Prostate gland (tissue), 2 donors: Measurements from ENCODE around the gene PCED1A. TPM values are rescaled to one million over a fixed set of nuclear protein-coding genes. Genes with fewer than 3 reads are reported as not detected.
A peak's percentile ranks its signal among the peaks of the same experiment; 100 is the strongest.

Source experiments
- DNase-seq: peaks from one replicate; pipeline ENCODE4 v3.0.0-alpha.2; 2019; ENCODE audit warnings: low spot score
- H3K27ac ChIP-seq, 2 donors: fragments of 200-600 bp; sonication (generic); 2 replicates each; pipeline ENCODE4 v1.5.1; 2017 to 2019
- H3K27me3 ChIP-seq: fragments of 200-600 bp; sonication (generic); replicated peaks from 2 replicates; pipeline ENCODE4 v1.5.1; 2019; ENCODE audit not compliant: insufficient read depth
- H3K36me3 ChIP-seq, 2 donors: fragments of 200-600 bp; sonication (generic); 1 replicate in 1 of 2; 2 replicates in 1 of 2; pipeline versions ENCODE4 v1.5.1 to v1.8.1; 2017 to 2019
- H3K4me1 ChIP-seq: fragments of 200-600 bp; sonication (generic); replicated peaks from 2 replicates; pipeline ENCODE4 v1.5.1; 2019
- H3K4me3 ChIP-seq, 2 donors: fragments of 200-600 bp; sonication (generic); 2 replicates each; pipeline ENCODE4 v1.5.1; 2017 to 2019
- H3K9me3 ChIP-seq: fragments of 200-600 bp; sonication (generic); 2 replicates; pipeline ENCODE4 v1.5.1; 2017
- POLR2A ChIP-seq: fragments of 450-650 bp; IDR thresholded peaks from one replicate; pipeline ENCODE4 v1.6.1; 2016; ENCODE audit warnings: antibody characterized with exemption, mild to moderate bottlenecking
- POLR2AphosphoS5 ChIP-seq: sonication (generic); formaldehyde crosslinking; IDR thresholded peaks from one replicate; pipeline ENCODE4 v1.6.1; 2017; ENCODE audit warnings: antibody characterized with exemption
- WGBS: methylation state at CpG from one replicate; pipeline ENCODE4 v1.1.5; 2018; 5-methylcytosine and 5-hydroxymethylcytosine counted together
- intact Hi-C: fragments of 100-400 bp; cut with DNase I; formaldehyde crosslinking; loops from one replicate; pipeline ENCODE4 v1.14.2; 2022
- total RNA-seq, 2 donors: library from RNA; depleted of rRNA; stranded (reverse); fragments of >200 nt; gene quantifications; one replicate each; pipeline ENCODE4 v1.1.0, GENCODE V29; 2016
- TF ChIP-seq, protein P1 (sequence below), 4 experiments: fragments of 200-600 bp in 2 of 4; fragments of 450-650 bp in 2 of 4; sonication (generic) in 2 of 4; IDR thresholded peaks; 1 replicate in 3 of 4; 2 replicates in 1 of 4; pipeline ENCODE4 v1.5.1; 2016 to 2019; ENCODE audit warnings: antibody characterized with exemption in 4 of 4, mild to moderate bottlenecking in 2 of 4, moderate library complexity in 2 of 4

PCED1A gene
- total RNA-seq, 2 donors from 2014 or later: 54.8 to 58.1 TPM

DNA sequence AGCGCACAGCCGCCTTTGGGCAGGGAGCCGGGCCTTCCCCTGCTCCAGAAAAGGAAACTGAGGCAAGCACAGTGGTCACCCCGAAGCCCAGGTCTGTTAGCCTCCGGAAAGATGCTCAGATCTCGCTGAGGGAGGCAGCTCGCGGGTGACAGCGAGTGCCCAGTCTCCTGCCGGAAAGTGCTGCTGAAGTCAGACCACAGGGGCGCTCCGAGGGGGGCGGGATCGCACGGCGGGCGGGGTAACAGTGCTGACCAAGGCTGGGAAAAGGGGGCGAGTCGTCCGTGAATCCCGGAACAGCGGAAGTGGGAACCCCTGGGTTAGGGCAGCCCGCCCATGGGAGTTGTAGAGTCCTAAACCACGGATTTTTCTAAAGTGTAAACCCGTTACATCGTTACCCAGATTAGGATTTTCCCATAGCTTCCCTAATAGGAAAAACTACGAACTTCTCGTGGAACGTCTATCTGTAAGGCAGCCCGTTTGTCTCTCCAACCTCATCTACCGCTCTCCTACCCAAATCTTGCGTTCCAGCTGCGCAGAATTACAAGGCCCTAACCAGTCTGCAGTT is 594 bp upstream of the PCED1A start:
- WGBS: 6% methylated on average over 33 of the region's 33 CpGs
- TF ChIP-seq, protein P1, sequence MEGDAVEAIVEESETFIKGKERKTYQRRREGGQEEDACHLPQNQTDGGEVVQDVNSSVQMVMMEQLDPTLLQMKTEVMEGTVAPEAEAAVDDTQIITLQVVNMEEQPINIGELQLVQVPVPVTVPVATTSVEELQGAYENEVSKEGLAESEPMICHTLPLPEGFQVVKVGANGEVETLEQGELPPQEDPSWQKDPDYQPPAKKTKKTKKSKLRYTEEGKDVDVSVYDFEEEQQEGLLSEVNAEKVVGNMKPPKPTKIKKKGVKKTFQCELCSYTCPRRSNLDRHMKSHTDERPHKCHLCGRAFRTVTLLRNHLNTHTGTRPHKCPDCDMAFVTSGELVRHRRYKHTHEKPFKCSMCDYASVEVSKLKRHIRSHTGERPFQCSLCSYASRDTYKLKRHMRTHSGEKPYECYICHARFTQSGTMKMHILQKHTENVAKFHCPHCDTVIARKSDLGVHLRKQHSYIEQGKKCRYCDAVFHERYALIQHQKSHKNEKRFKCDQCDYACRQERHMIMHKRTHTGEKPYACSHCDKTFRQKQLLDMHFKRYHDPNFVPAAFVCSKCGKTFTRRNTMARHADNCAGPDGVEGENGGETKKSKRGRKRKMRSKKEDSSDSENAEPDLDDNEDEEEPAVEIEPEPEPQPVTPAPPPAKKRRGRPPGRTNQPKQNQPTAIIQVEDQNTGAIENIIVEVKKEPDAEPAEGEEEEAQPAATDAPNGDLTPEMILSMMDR (IDR thresholded peaks at IDR 0.05): no peak
- TF ChIP-seq POLR2A: no peak
- no peak for TF ChIP-seq POLR2AphosphoS5
- peaks cover 3% of the 10 kb centered on the region for H3K4me1 ChIP-seq
- peak; percentile 16 for DNase-seq
- intact Hi-C loops: loop anchor here (10.0 kb wide), 1 partner anchor 146 kb away; the partner anchor contains the start of gene EBF4
- H3K36me3 ChIP-seq: no peaks in the 10 kb centered on the region
- H3K27me3 ChIP-seq: no peaks in the 10 kb centered on the region
- H3K9me3 ChIP-seq: no peaks in the 10 kb centered on the region
- peak overlapping the region; percentile 70 to 98 for H3K4me3 ChIP-seq
- H3K27ac ChIP-seq: peak overlapping the region; percentile 80 to 90

DNA sequence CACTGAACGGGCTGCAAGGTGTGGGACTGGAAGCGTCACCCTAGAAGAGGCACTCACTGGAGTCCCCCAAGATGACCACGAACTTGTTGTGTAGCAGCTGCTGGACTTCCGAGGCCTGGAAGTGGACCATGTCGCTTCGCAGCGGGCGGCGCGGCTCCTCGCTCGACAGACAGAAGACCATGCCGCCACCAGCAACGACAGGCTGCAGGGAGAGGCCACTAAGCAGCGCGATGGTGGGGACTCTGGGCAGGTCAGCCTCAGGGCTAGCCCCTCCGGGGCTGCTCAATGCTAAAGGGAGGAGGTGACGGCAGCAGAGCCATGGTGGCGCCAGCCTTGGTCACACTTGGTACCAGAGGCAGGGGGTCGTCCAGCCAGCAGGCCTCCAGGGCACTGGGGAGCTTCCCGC is 720 bp downstream of the PCED1A start:
- Histone ChIP-seq H3K36me3 (no peaks in the 10 kb centered on the region), H3K4me3 (peak overlapping the region; percentile 70 to 98), H3K9me3 (no peaks in the 10 kb centered on the region), H3K27ac (peak overlapping the region in 1 of 2 donors; percentile 80), H3K27me3 (no peaks in the 10 kb centered on the region), H3K4me1 (peaks cover 3% of the 10 kb centered on the region)
- 79% methylated on average over 13 of the region's 21 CpGs for WGBS
- TF ChIP-seq, protein P1 (IDR thresholded peaks at IDR 0.05): no peak
- TF ChIP-seq POLR2A: no peak
- no peak for TF ChIP-seq POLR2AphosphoS5
- intact Hi-C loops: loop anchor here (10.0 kb wide), 1 partner anchor 145 kb away; the partner anchor contains the start of gene EBF4
- DNase-seq: no peak

DNA sequence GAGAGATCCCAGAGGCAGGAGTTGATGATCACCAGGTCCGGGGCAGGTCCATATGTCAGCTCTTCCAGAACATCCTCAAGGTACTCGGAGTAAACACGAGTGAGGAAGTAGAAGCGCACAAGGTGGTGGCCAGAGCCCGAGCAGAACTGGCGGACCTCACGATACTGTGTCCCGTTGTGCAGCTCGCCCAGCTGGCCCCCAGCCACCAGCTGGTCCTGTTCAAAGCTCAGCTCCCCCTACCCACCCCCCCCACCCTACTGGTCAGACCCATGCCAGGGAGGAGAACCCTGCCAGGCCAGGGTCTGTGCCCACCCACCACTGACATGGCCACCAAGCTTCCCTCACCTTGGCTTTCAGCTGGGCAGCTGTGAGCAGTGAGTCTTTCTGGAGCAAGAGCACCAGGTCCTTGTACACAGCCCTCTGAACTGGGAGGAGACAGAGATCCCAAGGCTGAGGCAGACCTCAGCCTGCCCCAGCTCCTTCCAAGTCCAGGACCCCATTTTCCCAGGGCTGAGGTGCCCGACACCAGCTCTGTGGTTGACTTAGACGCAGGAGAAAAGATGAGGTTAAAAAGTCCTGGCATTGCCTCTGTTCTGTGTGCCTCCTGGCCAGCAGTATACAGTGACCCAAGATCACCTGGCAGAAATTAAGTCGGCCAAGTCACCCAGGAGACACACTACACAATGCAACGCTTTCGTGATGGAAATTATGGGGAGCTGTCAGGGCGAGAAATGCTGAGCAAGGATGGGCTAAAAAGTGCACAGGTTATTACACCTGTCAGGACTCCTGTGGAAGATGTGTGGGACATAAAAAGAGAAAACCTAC is 1.4 kb downstream of the PCED1A start:
- intact Hi-C loops: no loop called here
- Histone ChIP-seq H3K27me3 (no peaks in the 10 kb centered on the region), H3K4me1 (peaks cover 3% of the 10 kb centered on the region), H3K27ac (no peak overlapping the region), H3K36me3 (no peaks in the 10 kb centered on the region), H3K9me3 (no peaks in the 10 kb centered on the region), H3K4me3 (no peak overlapping the region)
- TF ChIP-seq POLR2AphosphoS5 (no peak), POLR2A (no peak)
- TF ChIP-seq, protein P1 (IDR thresholded peaks at IDR 0.05): no peak
- no peak for DNase-seq
- 93% methylated on average over 15 of the region's 15 CpGs for whole genome bisulfite sequencing

DNA sequence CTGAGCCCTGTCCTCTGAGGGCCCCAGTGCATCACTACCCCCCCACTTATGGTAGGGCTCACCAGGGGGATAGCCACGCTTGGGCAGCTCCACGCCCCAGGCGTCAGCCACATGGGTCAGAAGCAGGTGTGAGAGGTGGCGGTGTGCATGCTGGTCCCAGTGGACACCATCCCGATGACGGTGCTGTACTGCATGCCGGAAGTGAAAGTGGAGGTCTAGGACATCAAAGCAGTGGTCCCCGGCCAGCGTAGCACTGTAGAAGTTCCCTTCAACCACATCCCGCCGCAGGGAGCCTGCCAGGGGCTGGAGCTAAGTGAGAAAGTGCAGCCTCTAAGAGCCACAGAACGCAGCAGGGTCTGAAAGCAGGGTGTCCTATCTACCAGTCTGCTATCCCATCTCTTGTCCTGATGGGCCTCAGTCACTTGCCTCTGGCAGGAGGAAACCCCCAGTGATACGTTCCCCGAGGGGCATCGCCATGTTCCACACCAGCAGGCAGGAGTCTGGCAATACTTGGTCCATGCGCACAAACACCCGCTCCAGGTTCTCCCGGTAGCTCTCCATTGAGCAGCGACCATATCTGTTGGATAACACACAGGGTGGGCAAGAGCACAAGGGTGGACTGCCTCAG is 2.2 kb downstream of the PCED1A start:
- no peak for DNase-seq
- no peaks in the 10 kb centered on the region for H3K36me3 ChIP-seq
- 97% methylated on average over 19 of the region's 19 CpGs for WGBS
- no peak overlapping the region for H3K4me3 ChIP-seq
- TF ChIP-seq POLR2AphosphoS5: no peak
- TF ChIP-seq POLR2A: no peak
- TF ChIP-seq, protein P1 (IDR thresholded peaks at IDR 0.05): no peak
- H3K27me3 ChIP-seq: no peaks in the 10 kb centered on the region
- H3K4me1 ChIP-seq: peaks cover 3% of the 10 kb centered on the region
- H3K27ac ChIP-seq: no peak overlapping the region
- no peaks in the 10 kb centered on the region for H3K9me3 ChIP-seq
- intact Hi-C loops: no loop called here
